Measurements from ENCODE around the gene HOXA3.

DNA sequence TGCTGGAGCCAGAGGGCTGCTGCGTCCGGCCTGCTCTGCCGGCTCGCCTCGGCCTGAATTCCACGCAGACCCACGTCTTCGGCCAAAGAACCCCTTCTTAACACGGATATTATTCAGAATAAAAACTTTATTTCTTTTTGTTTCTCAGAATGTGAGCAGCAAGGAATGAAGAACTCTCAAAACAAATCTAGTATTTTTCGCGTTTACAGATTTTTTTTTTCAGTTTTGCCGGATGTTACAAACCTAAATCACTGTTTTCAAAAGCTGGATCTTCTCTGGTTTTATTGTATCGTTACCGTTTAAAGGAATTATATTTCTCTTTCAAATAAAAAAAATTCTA is 45.5 kb downstream of the HOXA3 start:
- TF ChIP-seq, protein P1, sequence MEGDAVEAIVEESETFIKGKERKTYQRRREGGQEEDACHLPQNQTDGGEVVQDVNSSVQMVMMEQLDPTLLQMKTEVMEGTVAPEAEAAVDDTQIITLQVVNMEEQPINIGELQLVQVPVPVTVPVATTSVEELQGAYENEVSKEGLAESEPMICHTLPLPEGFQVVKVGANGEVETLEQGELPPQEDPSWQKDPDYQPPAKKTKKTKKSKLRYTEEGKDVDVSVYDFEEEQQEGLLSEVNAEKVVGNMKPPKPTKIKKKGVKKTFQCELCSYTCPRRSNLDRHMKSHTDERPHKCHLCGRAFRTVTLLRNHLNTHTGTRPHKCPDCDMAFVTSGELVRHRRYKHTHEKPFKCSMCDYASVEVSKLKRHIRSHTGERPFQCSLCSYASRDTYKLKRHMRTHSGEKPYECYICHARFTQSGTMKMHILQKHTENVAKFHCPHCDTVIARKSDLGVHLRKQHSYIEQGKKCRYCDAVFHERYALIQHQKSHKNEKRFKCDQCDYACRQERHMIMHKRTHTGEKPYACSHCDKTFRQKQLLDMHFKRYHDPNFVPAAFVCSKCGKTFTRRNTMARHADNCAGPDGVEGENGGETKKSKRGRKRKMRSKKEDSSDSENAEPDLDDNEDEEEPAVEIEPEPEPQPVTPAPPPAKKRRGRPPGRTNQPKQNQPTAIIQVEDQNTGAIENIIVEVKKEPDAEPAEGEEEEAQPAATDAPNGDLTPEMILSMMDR (IDR thresholded peaks at IDR 0.05): no peak
- TF ChIP-seq POLR2AphosphoS5 (IDR thresholded peaks at IDR 0.05) (no peak), POLR2A (IDR thresholded peaks at IDR 0.05) (no peak)
